HEK293 (cell line): Measurements from ENCODE around the gene HSDL2.

Experiments
- CTCF ChIP-seq: fragments of 450-650 bp; formaldehyde crosslinking; IDR thresholded peaks from 2 replicates; pipeline ENCODE4 v1.5.1; 2016; ENCODE audit warnings: missing biosample characterization, missing genetic modification characterization
- GLI4 ChIP-seq: fragments of 450-650 bp; formaldehyde crosslinking; IDR thresholded peaks from 2 replicates; pipeline ENCODE4 v1.5.1; 2016; ENCODE audit warnings: missing biosample characterization, missing genetic modification characterization
- HOXC10 ChIP-seq: sonication (generic); formaldehyde crosslinking; IDR thresholded peaks from 2 replicates; pipeline ENCODE4 v1.8.1; 2023; ENCODE audit warnings: mild to moderate bottlenecking, missing genetic modification reagents
- HOXD13 ChIP-seq: sonication (generic); formaldehyde crosslinking; IDR thresholded peaks from 2 replicates; pipeline ENCODE4 v1.8.0; 2022; ENCODE audit warnings: missing genetic modification reagents, borderline replicate concordance
- IKZF3 ChIP-seq: fragments of 450-650 bp; IDR thresholded peaks from 2 replicates; pipeline ENCODE4 v1.5.0; 2018; ENCODE audit warnings: missing biosample characterization, mild to moderate bottlenecking, missing genetic modification characterization, moderate library complexity
- MEIS1 ChIP-seq: sonication (generic); formaldehyde crosslinking; IDR thresholded peaks from 2 replicates; pipeline ENCODE4 v1.8.1; 2022; ENCODE audit warnings: missing genetic modification reagents, mild to moderate bottlenecking, borderline replicate concordance
- OSR2 ChIP-seq: fragments of 450-650 bp; formaldehyde crosslinking; IDR thresholded peaks from 2 replicates; pipeline ENCODE4 v1.5.1; 2016; ENCODE audit warnings: missing biosample characterization, missing genetic modification characterization
- PRDM2 ChIP-seq: fragments of 450-650 bp; formaldehyde crosslinking; IDR thresholded peaks from 2 replicates; pipeline ENCODE4 v1.5.1; 2016; ENCODE audit warnings: missing biosample characterization, missing genetic modification characterization, borderline replicate concordance
- RBAK ChIP-seq: fragments of 450-650 bp; formaldehyde crosslinking; IDR thresholded peaks from 2 replicates; pipeline ENCODE4 v1.5.1; 2016; ENCODE audit warnings: missing biosample characterization, missing genetic modification characterization
- TRIM28 ChIP-seq: IDR thresholded peaks from 2 replicates; pipeline ENCODE4 v1.6.1; 2011; ENCODE audit warnings: low read length, control low read depth, borderline replicate concordance
- TSHZ1 ChIP-seq: fragments of 450-650 bp; formaldehyde crosslinking; IDR thresholded peaks from 2 replicates; pipeline ENCODE4 v1.5.1; 2016; ENCODE audit warnings: missing biosample characterization, missing genetic modification characterization, borderline replicate concordance
- WT1 ChIP-seq: fragments of 450-650 bp; formaldehyde crosslinking; IDR thresholded peaks from 2 replicates; pipeline ENCODE4 v1.5.1; 2016; ENCODE audit warnings: missing biosample characterization, missing genetic modification characterization
- ZBTB17 ChIP-seq: fragments of 450-650 bp; formaldehyde crosslinking; IDR thresholded peaks from 2 replicates; pipeline ENCODE4 v1.5.1; 2016; ENCODE audit warnings: missing biosample characterization, missing genetic modification characterization
- ZBTB20 ChIP-seq: fragments of 450-650 bp; formaldehyde crosslinking; IDR thresholded peaks from 2 replicates; pipeline ENCODE4 v1.5.1; 2016; ENCODE audit warnings: missing biosample characterization, missing genetic modification characterization
- ZFP69B ChIP-seq: fragments of 450-650 bp; formaldehyde crosslinking; IDR thresholded peaks from 2 replicates; pipeline ENCODE4 v1.5.1; 2016; ENCODE audit warnings: missing biosample characterization, missing genetic modification characterization
- ZNF112 ChIP-seq: fragments of 450-650 bp; formaldehyde crosslinking; IDR thresholded peaks from 2 replicates; pipeline ENCODE4 v1.5.0; 2017; ENCODE audit warnings: missing biosample characterization, missing genetic modification characterization
- ZNF140 ChIP-seq: fragments of 450-650 bp; formaldehyde crosslinking; IDR thresholded peaks from 2 replicates; pipeline ENCODE4 v1.5.1; 2016; ENCODE audit warnings: missing biosample characterization, missing genetic modification characterization
- ZNF157 ChIP-seq: fragments of 450-650 bp; formaldehyde crosslinking; IDR thresholded peaks from 2 replicates; pipeline ENCODE4 v1.5.1; 2016; ENCODE audit warnings: missing biosample characterization, missing genetic modification characterization
- ZNF19 ChIP-seq: fragments of 450-650 bp; formaldehyde crosslinking; IDR thresholded peaks from 2 replicates; pipeline ENCODE4; 2016; ENCODE audit warnings: missing biosample characterization, missing genetic modification characterization, low read depth
- ZNF48 ChIP-seq: fragments of 450-650 bp; formaldehyde crosslinking; IDR thresholded peaks from 2 replicates; pipeline ENCODE4 v1.5.1; 2016; ENCODE audit warnings: missing biosample characterization, missing genetic modification characterization
- ZNF513 ChIP-seq: fragments of 450-650 bp; IDR thresholded peaks from 2 replicates; pipeline ENCODE4 v1.5.1; 2018; ENCODE audit warnings: missing biosample characterization, missing genetic modification characterization
- ZNF658 ChIP-seq: fragments of 450-650 bp; formaldehyde crosslinking; IDR thresholded peaks from 2 replicates; pipeline ENCODE4; 2016; ENCODE audit warnings: missing biosample characterization, missing genetic modification characterization
- ZNF707 ChIP-seq: fragments of 450-650 bp; formaldehyde crosslinking; IDR thresholded peaks from 2 replicates; pipeline ENCODE4 v1.5.1; 2016; ENCODE audit warnings: missing biosample characterization, missing genetic modification characterization
- ZNF777 ChIP-seq: fragments of 450-650 bp; formaldehyde crosslinking; IDR thresholded peaks from 2 replicates; pipeline ENCODE4 v1.5.1; 2017; ENCODE audit warnings: missing biosample characterization, missing genetic modification characterization, borderline replicate concordance
- ZNF843 ChIP-seq: fragments of 450-650 bp; formaldehyde crosslinking; IDR thresholded peaks from 2 replicates; pipeline ENCODE4 v1.5.1; 2016; ENCODE audit warnings: missing biosample characterization, missing genetic modification characterization
- ZSCAN4 ChIP-seq: fragments of 450-650 bp; formaldehyde crosslinking; IDR thresholded peaks from 2 replicates; pipeline ENCODE4 v1.5.1; 2017; ENCODE audit warnings: missing biosample characterization, missing genetic modification characterization

The HSDL2 gene

GRCh38 chr9:112333639-112334431 is 46.1 kb upstream of the HSDL2 start (continued):
- TF ChIP-seq PRDM2 = no peak
- TF ChIP-seq ZBTB20 = no peak
- no peak for TF ChIP-seq TRIM28
- no peak for TF ChIP-seq ZNF48 (tag by site-specific recombination)
- no peak for TF ChIP-seq HOXD13 (CRISPR knock-in tag)
- TF ChIP-seq ZNF777 (tag by site-specific recombination) = 0 out of 2 replicates have a peak, but pooled peaks have one; percentile 63
- no peak for TF ChIP-seq ZSCAN4 (tag by site-specific recombination)
- TF ChIP-seq ZNF112 (tag by site-specific recombination) = no peak
- TF ChIP-seq TSHZ1 (tag by site-specific recombination) = no peak
- 0 out of 2 replicates have a peak, but pooled peaks have one; percentile 23 for TF ChIP-seq ZNF140 (tag by site-specific recombination)
- no peak for TF ChIP-seq ZNF843 (tag by site-specific recombination)
- no peak for TF ChIP-seq HOXC10 (CRISPR knock-in tag)
- TF ChIP-seq ZNF658 (tag by site-specific recombination) = no peak
- no peak for TF ChIP-seq MEIS1 (CRISPR knock-in tag)
- no peak for TF ChIP-seq ZNF19
- no peak for TF ChIP-seq OSR2 (tag by site-specific recombination)
- TF ChIP-seq WT1 (tag by site-specific recombination) = no peak
- no peak for TF ChIP-seq ZNF513 (tag by site-specific recombination)
- no peak for TF ChIP-seq GLI4 (tag by site-specific recombination)
- TF ChIP-seq RBAK (tag by site-specific recombination) = no peak
- no peak for TF ChIP-seq ZBTB17
- peak; percentile 29; the same call in 1 of the 2 replicates for TF ChIP-seq CTCF (tag by site-specific recombination)
- TF ChIP-seq ZNF707 (tag by site-specific recombination) = no peak
- TF ChIP-seq IKZF3 (tag by site-specific recombination) = 0 out of 2 replicates have a peak, but pooled peaks have one; percentile 43
- no peak for TF ChIP-seq ZNF157 (tag by site-specific recombination)
- no peak for TF ChIP-seq ZFP69B (tag by site-specific recombination)
